HUES48 (cell line): ENCODE results near the gene UNKL.

Experiments used
- H3K27ac ChIP-seq: one replicate; pipeline ENCODE4 v1.7.0; 2013; ENCODE audit warnings: low read depth, low read length, inconsistent platforms
- H3K27me3 ChIP-seq: 2 replicates; pipeline ENCODE4 v1.6.1; 2013; ENCODE audit warnings: mild to moderate bottlenecking, low read length; ENCODE audit not compliant: control insufficient read depth, insufficient read depth
- H3K36me3 ChIP-seq: 2 replicates; pipeline ENCODE4 v1.6.1; 2013; ENCODE audit warnings: low read length; ENCODE audit not compliant: control insufficient read depth, insufficient read depth
- H3K4me1 ChIP-seq: 2 replicates; pipeline ENCODE4 v1.6.1; 2013; ENCODE audit warnings: mild to moderate bottlenecking, low read length; ENCODE audit not compliant: control insufficient read depth, insufficient read depth
- H3K4me3 ChIP-seq: 2 replicates; pipeline ENCODE4 v1.5.1; 2013; ENCODE audit warnings: mild to moderate bottlenecking, low read depth, low read length
- H3K9ac ChIP-seq: 2 replicates; pipeline ENCODE4 v1.6.1; 2013; ENCODE audit warnings: mild to moderate bottlenecking, low read depth, low read length, moderate library complexity
- H3K9me3 ChIP-seq: 2 replicates; pipeline ENCODE4 v1.6.1; 2013; ENCODE audit warnings: low read length; ENCODE audit not compliant: control insufficient read depth, insufficient read depth

The UNKL gene

GRCh38 chr16:1454561-1454960 is 40.1 kb upstream of the UNKL start:
- Histone ChIP-seq H3K27ac (no peak overlapping the region), H3K27me3 (no peaks in the 10 kb centered on the region), H3K4me1 (no peaks in the 10 kb centered on the region), H3K9ac (no peak overlapping the region), H3K36me3 (peaks cover 64% of the 10 kb centered on the region), H3K9me3 (no peaks in the 10 kb centered on the region), H3K4me3 (no peak overlapping the region)

DNA sequence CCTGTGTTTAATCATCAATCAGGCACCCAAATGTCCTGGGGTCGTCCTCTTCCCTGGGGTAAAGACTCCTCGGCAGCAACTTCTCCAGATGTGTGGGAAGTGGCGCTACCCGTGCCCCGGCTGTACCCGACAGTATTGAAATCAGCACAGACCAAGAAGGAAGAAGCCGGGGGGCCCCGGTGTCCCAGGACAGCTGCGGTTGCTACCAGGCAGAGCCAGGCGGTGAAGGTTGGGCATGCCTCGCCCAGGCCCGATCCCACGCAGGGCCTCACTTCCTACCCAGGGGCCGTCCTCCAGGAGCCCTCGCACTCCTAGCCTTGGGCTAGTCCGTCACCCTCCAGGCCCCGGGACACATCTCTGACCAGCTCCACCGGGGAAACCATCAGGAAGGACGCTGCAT is 38.8 kb upstream of the UNKL start:
- no peak overlapping the region for H3K9ac ChIP-seq
- H3K27me3 ChIP-seq = no peaks in the 10 kb centered on the region
- no peak overlapping the region for H3K4me3 ChIP-seq
- H3K9me3 ChIP-seq = no peaks in the 10 kb centered on the region
- no peaks in the 10 kb centered on the region for H3K4me1 ChIP-seq
- H3K27ac ChIP-seq = no peak overlapping the region
- peaks cover 67% of the 10 kb centered on the region for H3K36me3 ChIP-seq

- H3K27ac ChIP-seq = no peak overlapping the region
- H3K27me3 ChIP-seq = no peaks in the 10 kb centered on the region
- no peaks in the 10 kb centered on the region for H3K4me1 ChIP-seq
Measured at GRCh38 chr16:1452530-1452929, 38.0 kb upstream of the UNKL start.

GRCh38 chr16:1451702-1452392 is 37.3 kb upstream of the UNKL start:
- H3K36me3 ChIP-seq = peaks cover 70% of the 10 kb centered on the region
- H3K9ac ChIP-seq = no peak overlapping the region
- no peaks in the 10 kb centered on the region for H3K27me3 ChIP-seq
- H3K4me1 ChIP-seq = no peaks in the 10 kb centered on the region
- no peak overlapping the region for H3K4me3 ChIP-seq
- H3K27ac ChIP-seq = no peak overlapping the region
- no peaks in the 10 kb centered on the region for H3K9me3 ChIP-seq

More at GRCh38 chr16:1452530-1452929, 38.0 kb upstream of the UNKL start:
- Histone ChIP-seq H3K36me3 (peaks cover 72% of the 10 kb centered on the region), H3K9me3 (no peaks in the 10 kb centered on the region), H3K4me3 (no peak overlapping the region), H3K9ac (no peak overlapping the region)

DNA sequence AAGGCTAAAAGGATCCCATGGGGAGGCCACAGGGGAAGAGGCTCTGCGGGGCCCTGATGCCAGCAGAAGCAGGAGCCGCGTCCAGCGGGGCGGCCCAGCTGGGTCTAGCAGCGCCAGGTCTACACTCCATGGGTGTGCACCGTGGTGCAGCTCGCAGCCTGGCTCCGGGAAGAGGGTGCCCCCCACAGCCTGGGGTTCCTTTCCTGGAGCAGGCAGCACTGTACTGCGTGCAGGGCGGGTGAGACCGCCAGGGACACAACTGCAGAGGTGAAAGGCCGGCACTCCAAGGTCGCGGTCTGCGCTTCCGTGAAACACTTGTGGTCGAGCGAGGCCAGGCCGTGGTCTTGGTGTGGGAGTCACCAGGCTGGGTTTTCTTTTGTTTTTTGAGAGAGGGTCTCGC is 36.3 kb upstream of the UNKL start:
- Histone ChIP-seq H3K27me3 (no peaks in the 10 kb centered on the region), H3K9me3 (no peaks in the 10 kb centered on the region), H3K4me3 (no peak overlapping the region), H3K4me1 (no peaks in the 10 kb centered on the region), H3K36me3 (peaks cover 72% of the 10 kb centered on the region), H3K9ac (no peak overlapping the region), H3K27ac (no peak overlapping the region)

- peaks cover 70% of the 10 kb centered on the region for H3K36me3 ChIP-seq
Measured at GRCh38 chr16:1450218-1450617, 35.7 kb upstream of the UNKL start.

GRCh38 chr16:1449201-1449788 is 34.8 kb upstream of the UNKL start:
- Histone ChIP-seq H3K9ac (no peak overlapping the region; the same call in 1 of the 2 replicates), H3K9me3 (no peaks in the 10 kb centered on the region), H3K36me3 (peaks cover 62% of the 10 kb centered on the region), H3K4me3 (no peak overlapping the region), H3K4me1 (no peaks in the 10 kb centered on the region), H3K27ac (no peak overlapping the region), H3K27me3 (no peaks in the 10 kb centered on the region)

More at GRCh38 chr16:1450218-1450617, 35.7 kb upstream of the UNKL start:
- Histone ChIP-seq H3K27ac (no peak overlapping the region), H3K4me1 (no peaks in the 10 kb centered on the region), H3K9me3 (no peaks in the 10 kb centered on the region), H3K9ac (no peak overlapping the region), H3K27me3 (no peaks in the 10 kb centered on the region), H3K4me3 (no peak overlapping the region)

DNA sequence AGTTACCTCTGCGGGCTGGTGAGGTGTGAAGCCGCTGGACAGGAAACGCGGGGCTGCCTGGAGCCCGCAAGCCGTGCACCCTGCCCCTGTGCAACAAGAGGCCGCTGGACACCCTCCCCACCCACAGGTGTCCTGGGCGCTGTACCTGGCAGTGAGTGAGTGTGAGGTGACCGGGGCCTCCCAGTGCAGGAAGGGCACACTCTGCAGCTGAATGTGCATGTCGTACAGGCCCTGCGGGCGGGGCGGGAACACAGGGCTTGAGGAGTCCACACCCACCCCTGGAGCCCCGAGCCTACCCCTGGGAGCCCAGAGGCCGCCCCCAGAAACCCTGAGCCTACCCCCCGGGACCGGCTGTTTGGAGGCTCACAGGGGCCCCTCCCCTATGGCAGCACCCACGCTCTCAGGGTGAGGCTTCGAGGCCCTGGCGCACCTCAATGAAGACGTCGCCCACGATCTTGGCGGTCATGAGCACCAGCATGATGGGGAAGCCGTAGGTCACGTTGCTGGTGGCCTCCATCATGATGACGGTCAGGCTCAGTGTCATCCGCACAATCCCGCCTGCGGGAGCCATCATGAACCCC is 34.1 kb upstream of the UNKL start:
- H3K9ac ChIP-seq = no peak overlapping the region
- peaks cover 55% of the 10 kb centered on the region for H3K36me3 ChIP-seq
- H3K9me3 ChIP-seq = no peaks in the 10 kb centered on the region
- H3K27ac ChIP-seq = no peak overlapping the region
- no peak overlapping the region for H3K4me3 ChIP-seq
- H3K4me1 ChIP-seq = no peaks in the 10 kb centered on the region
- H3K27me3 ChIP-seq = no peaks in the 10 kb centered on the region

DNA sequence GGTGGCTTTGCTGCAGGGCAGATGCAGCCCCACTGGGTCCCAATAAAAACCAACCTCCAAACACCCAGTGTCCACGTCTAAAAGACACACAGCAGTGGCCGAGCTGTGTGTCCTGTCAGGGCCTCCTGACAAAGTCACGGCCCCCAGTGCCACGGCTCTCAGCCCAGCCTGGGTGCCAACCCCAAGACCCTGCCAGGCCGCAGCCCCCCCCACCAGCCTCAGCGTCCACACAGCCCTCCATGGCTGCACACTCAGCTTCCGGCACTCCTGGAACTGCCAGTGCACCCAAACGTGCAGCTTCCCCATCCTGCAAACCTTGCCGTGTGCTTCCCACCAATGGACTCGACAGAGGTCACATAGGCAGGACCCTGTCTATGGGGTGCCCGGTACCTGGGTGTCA is 33.5 kb upstream of the UNKL start:
- Histone ChIP-seq H3K4me1 (no peaks in the 10 kb centered on the region), H3K9ac (no peak overlapping the region), H3K36me3 (peaks cover 49% of the 10 kb centered on the region), H3K27ac (no peak overlapping the region), H3K4me3 (no peak overlapping the region), H3K27me3 (no peaks in the 10 kb centered on the region), H3K9me3 (no peaks in the 10 kb centered on the region)

- Histone ChIP-seq H3K27ac (no peak overlapping the region), H3K9me3 (no peaks in the 10 kb centered on the region), H3K27me3 (no peaks in the 10 kb centered on the region), H3K4me3 (no peak overlapping the region), H3K9ac (no peak overlapping the region), H3K36me3 (peaks cover 39% of the 10 kb centered on the region), H3K4me1 (no peaks in the 10 kb centered on the region)
Measured at GRCh38 chr16:1446296-1447080, 32.0 kb upstream of the UNKL start.
